HCT116 (cell line): ENCODE measurements around the gene PLCZ1. TPM values are rescaled to one million over a fixed set of nuclear protein-coding genes. Genes with fewer than 3 reads are reported as not detected.
"Not testable (repeated sequence)": the region's sequence is repeated elsewhere in the genome, so short reads cannot be mapped to it uniquely, and the experiment has no call there.

ENCODE experiments used
- ATAC-seq: fragments of 200-7000 bp; cut with Tn5 transposase; 2 replicates; pipeline ENCODE4 v1.9.1; 2020; ENCODE audit warnings: mild to moderate bottlenecking, moderate library complexity
- BruUV-seq: library from RNA; stranded (reverse); fragments of 400-500 nt; replicated peaks from 2 replicates; lab custom pipeline; 2021; lab: Mats Ljungman, UMichigan
- CTCF ChIA-PET: fragments of 300-600 bp; sonication (Branson Sonifier 250); formaldehyde crosslinking; loops from one replicate; lab custom pipeline; 2021; ENCODE audit warnings: antibody characterized with exemption; lab: Charles Lee
- POLR2A ChIA-PET: fragments of 300-600, 350-600 bp; sonication (Branson Sonifier 250); formaldehyde crosslinking; loops from one replicate; lab custom pipeline; 2021; ENCODE audit warnings: antibody characterized with exemption; lab: Charles Lee
- RAD21 ChIA-PET, 2 experiments: fragments of 300-600 bp; sonication (Branson Sonifier 250); formaldehyde crosslinking; loops; one replicate each; lab custom pipeline; 2023; ENCODE audit warnings: low total read pairs in 2 of 2; ENCODE audit not compliant: uncharacterized antibody in 2 of 2, unreplicated experiment in 2 of 2, low non-redundant PET in 1 of 2; lab: Charles Lee
- DNase-seq: peaks from one replicate; pipeline ENCODE4 v3.0.0-alpha.2; 2010; ENCODE audit warnings: low read depth, low spot score
- H2AFZ ChIP-seq: fragments of 200-600 bp; shearing (Covaris generic), sonication (generic); 2 replicates; pipeline ENCODE4 v1.6.1; 2017; ENCODE audit warnings: low read depth, mixed run types, mixed read lengths, antibody characterized with exemption, low read length; ENCODE audit not compliant: poor library complexity, severe bottlenecking
- H3K27ac ChIP-seq: 2 replicates; pipeline ENCODE4 v1.5.1; 2012; ENCODE audit warnings: low read depth, low read length
- H3K27me3 ChIP-seq: fragments of 200-600 bp; sonication (generic); 2 replicates; pipeline ENCODE4 v1.6.1; 2016; ENCODE audit warnings: mixed run types, low read length, mixed read lengths; ENCODE audit not compliant: insufficient read depth
- H3K36me3 ChIP-seq, 2 experiments: fragments of 200-500 bp in 1 of 2; fragments of 200-600 bp in 1 of 2; sonication (Bioruptor generic) in 1 of 2; sonication (generic) in 1 of 2; 2 replicates each; pipeline versions ENCODE4 v1.5.1 to v1.6.1; 2014 to 2016; ENCODE audit warnings: low read length in 2 of 2, inconsistent platforms in 1 of 2, mixed read lengths in 1 of 2, mixed run types in 1 of 2; ENCODE audit not compliant: insufficient read depth in 2 of 2, control insufficient read depth in 1 of 2
- H3K4me1 ChIP-seq, 2 experiments: fragments of 200-600 bp in 1 of 2; sonication (generic) in 1 of 2; 2 replicates each; pipeline versions ENCODE4 v1.5.1 to v1.6.1; 2012 to 2017; ENCODE audit warnings: low read length in 2 of 2, inconsistent platforms in 1 of 2, mild to moderate bottlenecking in 1 of 2, mixed read lengths in 1 of 2, mixed run types in 1 of 2, moderate library complexity in 1 of 2; ENCODE audit not compliant: insufficient read depth in 2 of 2, control insufficient read depth in 1 of 2
- H3K4me2 ChIP-seq: fragments of 200-600 bp; sonication (generic); 2 replicates; pipeline ENCODE4 v1.6.1; 2017; ENCODE audit warnings: mixed run types, low read length, mixed read lengths
- H3K4me3 ChIP-seq, 2 experiments: fragments of 200-600 bp in 1 of 2; sonication (generic) in 1 of 2; replicated peaks in 1 of 2; 2 replicates each; pipeline ENCODE4 v1.5.1; 2011 to 2016; ENCODE audit warnings: low read length in 2 of 2, control low read depth in 1 of 2, low read depth in 1 of 2, mild to moderate bottlenecking in 1 of 2, mixed read lengths in 1 of 2, mixed run types in 1 of 2
- H3K79me2 ChIP-seq: fragments of 200-600 bp; sonication (generic); 2 replicates; pipeline ENCODE4 v1.6.1; 2017; ENCODE audit warnings: mild to moderate bottlenecking, mixed run types, low read length, moderate library complexity, mixed read lengths; ENCODE audit not compliant: insufficient read depth
- H3K9ac ChIP-seq: fragments of 200-600 bp; sonication (generic); 2 replicates; pipeline ENCODE4 v1.6.1; 2016; ENCODE audit warnings: low read length, mixed read lengths
- H3K9me2 ChIP-seq: fragments of 200-600 bp; sonication (generic), shearing (Covaris generic); 2 replicates; pipeline ENCODE4 v1.6.1; 2017; ENCODE audit warnings: mixed run types, mild to moderate bottlenecking, moderate library complexity; ENCODE audit not compliant: insufficient read depth
- H3K9me3 ChIP-seq, 2 experiments: fragments of 200-500 bp in 1 of 2; fragments of 200-600 bp in 1 of 2; sonication (Bioruptor generic) in 1 of 2; sonication (generic) in 1 of 2; 2 replicates each; pipeline ENCODE4 v1.6.1; 2014 to 2017; ENCODE audit warnings: low read length in 2 of 2, mixed read lengths in 2 of 2, inconsistent platforms in 1 of 2, low read depth in 1 of 2, mild to moderate bottlenecking in 1 of 2, mixed run types in 1 of 2, moderate library complexity in 1 of 2; ENCODE audit not compliant: control insufficient read depth in 1 of 2, insufficient read depth in 1 of 2
- H4K20me1 ChIP-seq: fragments of 200-600 bp; sonication (generic), shearing (Covaris generic); 2 replicates; pipeline ENCODE4 v1.6.1; 2017; ENCODE audit warnings: mixed run types, mild to moderate bottlenecking, moderate library complexity; ENCODE audit not compliant: insufficient read depth
- CBX3 ChIP-seq: IDR thresholded peaks from 2 replicates; pipeline ENCODE4 v1.6.1; 2012; ENCODE audit warnings: low read depth
- CTCF ChIP-seq, 3 experiments: fragments of 200-600 bp in 1 of 3; sonication (generic) in 1 of 3; IDR thresholded peaks in 2 of 3; conservative IDR thresholded peaks in 1 of 3; 2 replicates each; pipeline ENCODE4 v1.5.1; 2012 to 2017; ENCODE audit warnings: low read depth in 2 of 3, low read length in 2 of 3, antibody characterized with exemption in 1 of 3, borderline replicate concordance in 1 of 3, control low read depth in 1 of 3, mild to moderate bottlenecking in 1 of 3, mixed read lengths in 1 of 3, mixed run types in 1 of 3, moderate library complexity in 1 of 3; ENCODE audit not compliant: insufficient read depth in 1 of 3
- ELF1 ChIP-seq: IDR thresholded peaks from 2 replicates; pipeline ENCODE4 v1.6.1; 2012; ENCODE audit warnings: low read depth, borderline replicate concordance
- POLR2AphosphoS5 ChIP-seq: IDR thresholded peaks from 2 replicates; pipeline ENCODE4 v1.6.1; 2011; ENCODE audit warnings: mild to moderate bottlenecking, low read depth, low read length, moderate library complexity
- RAD21 ChIP-seq: IDR thresholded peaks from 2 replicates; pipeline ENCODE4 v1.6.1; 2012; ENCODE audit warnings: low read depth, mild to moderate bottlenecking
- REST ChIP-seq: IDR thresholded peaks from 2 replicates; pipeline ENCODE4 v1.6.1; 2012; ENCODE audit warnings: low read depth
- SIN3A ChIP-seq: IDR thresholded peaks from 2 replicates; pipeline ENCODE4 v1.6.1; 2012; ENCODE audit warnings: low read depth
- SRF ChIP-seq: IDR thresholded peaks from 2 replicates; pipeline ENCODE4 v1.6.1; 2012; ENCODE audit warnings: low read depth
- intact Hi-C: fragments of 100-400 bp; cut with micrococcal nuclease; formaldehyde crosslinking; loops from 2 replicates; pipeline ENCODE4 v1.10.0; 2022
- total RNA-seq: library from RNA; stranded (reverse); gene quantifications from one replicate; pipeline ENCODE4 v1.2.1, GENCODE V29; 2021; ENCODE audit not compliant: unreplicated experiment

Gene PLCZ1
- total RNA-seq, 1 experiment from 2014 or later = not detected

GRCh38 chr12:18782827-18783226, 45.0 kb upstream of the PLCZ1 start:
- Histone ChIP-seq H3K4me2 (no peak overlapping the region), H4K20me1 (no peaks in the 10 kb centered on the region), H3K9me3 (no peaks in the 10 kb centered on the region), H3K36me3 (no peaks in the 10 kb centered on the region), H3K9me2 (no peaks in the 10 kb centered on the region), H3K9ac (no peak overlapping the region), H3K27ac (no peak overlapping the region)
- no TSS peak for BruUV-seq
- intact Hi-C loops = no loop called here
- POLR2A ChIA-PET = no interaction called here
- TF ChIP-seq SIN3A (no peak), REST (peak; percentile 41), CTCF (IDR thresholded peaks at IDR 0.05 in 2 of 3, conservative IDR thresholded peaks at IDR 0.05 in 1 of 3; ENCODE audit: borderline replicate concordance in 1 of 3, insufficient read depth in 1 of 3, low read depth in 2 of 3, low read length in 2 of 3) (no peak), RAD21 (no peak), ELF1 (no peak), SRF (no peak), POLR2AphosphoS5 (no peak), CBX3 (no peak)
- TF ChIP-seq, all 23 proteins: peak for 1
- ChIA-PET RAD21 (no interaction called here), CTCF (no interaction called here)
- Histone ChIP-seq H3K4me1 (no peaks in the 10 kb centered on the region), H3K4me3 (no peak overlapping the region), H2AFZ (no peak overlapping the region), H3K27me3 (no peaks in the 10 kb centered on the region), H3K79me2 (no peaks in the 10 kb centered on the region)
- DNase-seq (no peak), ATAC-seq (no peak)

GRCh38 chr12:18766479-18766878, 28.7 kb upstream of the PLCZ1 start:
- H3K27me3 ChIP-seq, ATAC-seq, RAD21 ChIA-PET, CTCF ChIA-PET, H3K9me3 ChIP-seq, H3K4me1 ChIP-seq, POLR2A ChIA-PET, intact Hi-C loops, BruUV-seq, DNase-seq, H3K9ac ChIP-seq, H3K36me3 ChIP-seq, H3K27ac ChIP-seq, H2AFZ ChIP-seq, H3K9me2 ChIP-seq, H3K79me2 ChIP-seq, H3K4me2 ChIP-seq, H3K4me3 ChIP-seq, H4K20me1 ChIP-seq: not testable (repeated sequence)
